Stimulated activated CD8-positive, alpha-beta memory T cell treated with anti-CD3 and anti-CD28 coated beads, Interleukin-4, amount 100 ng/mL, for 24 hours (primary cell): ENCODE measurements around the gene NDUFB6.
A peak's percentile ranks its signal among the peaks of the same experiment; 100 is the strongest.
"Not testable (repeated sequence)": the region's sequence is repeated elsewhere in the genome, so short reads cannot be mapped to it uniquely, and the experiment has no call there.

Experiments used
- DNase-seq: peaks from one replicate; pipeline ENCODE4 v3.0.0-alpha.2; 2020; ENCODE audit warnings: low read depth

The NDUFB6 gene

GRCh38 chr9:32571969-32572899, 725 bp downstream of the NDUFB6 start:
- peak; percentile 48 for DNase-seq

DNA sequence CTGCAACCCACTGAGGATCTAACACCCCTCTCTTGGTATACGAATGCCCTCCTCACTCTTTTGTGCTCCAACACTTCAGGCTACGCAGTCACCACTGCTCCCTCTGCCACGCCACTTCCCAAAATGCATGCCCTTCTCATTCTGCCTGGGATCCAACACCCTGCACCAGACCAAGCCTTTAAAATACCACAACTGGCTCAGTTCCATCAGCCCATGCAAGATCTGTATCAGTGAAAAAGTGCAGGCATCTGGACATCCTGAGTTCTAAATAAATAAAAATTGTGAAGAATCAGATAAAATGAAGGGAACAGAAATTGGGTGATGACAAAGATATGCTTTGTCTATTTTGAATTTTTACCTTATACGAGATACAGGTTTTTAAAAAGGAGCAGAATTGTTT, 2.7 kb downstream of the NDUFB6 start:
- no peak for DNase-seq

GRCh38 chr9:32566770-32567169, 6.2 kb downstream of the NDUFB6 start:
- no peak for DNase-seq

GRCh38 chr9:32565967-32566366, 7.0 kb downstream of the NDUFB6 start:
- DNase-seq = no peak

DNA sequence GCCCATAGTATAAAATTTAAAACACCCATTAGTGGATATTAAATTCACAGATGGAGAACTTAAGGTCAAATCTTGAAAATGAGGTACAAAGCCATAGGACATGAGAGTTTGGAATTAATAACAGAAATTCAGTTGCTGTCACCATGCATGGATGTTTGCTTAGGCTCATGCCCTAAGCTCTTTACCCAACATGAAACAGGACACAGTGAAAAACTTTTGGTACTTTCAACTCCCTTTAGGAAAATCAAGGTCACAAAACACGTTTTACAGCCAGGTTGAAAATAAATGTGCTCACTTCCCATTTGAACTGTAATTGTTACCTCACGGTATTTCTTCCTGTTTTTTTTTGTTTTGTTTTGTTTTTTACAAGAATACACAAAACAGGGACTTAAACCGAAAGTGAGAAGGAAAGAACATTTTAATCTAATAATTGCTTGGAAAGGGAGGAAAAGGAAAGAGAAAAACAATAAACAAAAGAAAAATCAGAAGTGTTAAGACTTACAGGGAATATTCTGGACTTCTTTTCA, 14.5 kb downstream of the NDUFB6 start:
- no peak for DNase-seq

GRCh38 chr9:32554591-32554990, 18.4 kb downstream of the NDUFB6 start:
- DNase-seq = no peak

DNA sequence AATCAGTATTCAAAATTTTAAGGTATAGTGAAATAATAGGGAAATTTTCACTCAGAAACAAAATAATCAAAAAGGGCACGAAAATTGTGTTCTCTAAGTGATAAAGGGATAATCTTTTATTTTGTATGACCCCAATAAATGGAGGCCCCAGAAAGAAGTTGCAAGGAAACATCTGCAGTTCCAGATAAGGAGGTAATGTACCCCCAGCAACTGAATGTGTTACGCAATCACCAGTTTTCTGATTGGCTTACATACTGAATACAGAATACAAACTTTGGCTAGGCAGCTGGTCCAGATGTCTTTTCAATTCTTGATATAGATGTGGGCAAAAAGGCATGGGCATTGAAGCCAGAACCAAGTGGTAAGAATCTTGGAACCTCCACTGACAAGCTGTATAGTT, 18.9 kb downstream of the NDUFB6 start:
- DNase-seq = no peak

- DNase-seq = peak; percentile 85
These were observed 20.6 kb downstream of the NDUFB6 start, which contains the start of the genes SMIM27 and TOPORS for GRCh38 chr9:32552172-32552872. TSS of gene SMIM27 (plus strand) at chr9:32552327. CDS start at chr9:32552435, 108 bp downstream. TSS of gene TOPORS (minus strand) at chr9:32552586. CDS start at chr9:32552436, 150 bp downstream.

GRCh38 chr9:32551276-32552051, 21.5 kb downstream of the NDUFB6 start:
- DNase-seq = peak; percentile 15

DNA sequence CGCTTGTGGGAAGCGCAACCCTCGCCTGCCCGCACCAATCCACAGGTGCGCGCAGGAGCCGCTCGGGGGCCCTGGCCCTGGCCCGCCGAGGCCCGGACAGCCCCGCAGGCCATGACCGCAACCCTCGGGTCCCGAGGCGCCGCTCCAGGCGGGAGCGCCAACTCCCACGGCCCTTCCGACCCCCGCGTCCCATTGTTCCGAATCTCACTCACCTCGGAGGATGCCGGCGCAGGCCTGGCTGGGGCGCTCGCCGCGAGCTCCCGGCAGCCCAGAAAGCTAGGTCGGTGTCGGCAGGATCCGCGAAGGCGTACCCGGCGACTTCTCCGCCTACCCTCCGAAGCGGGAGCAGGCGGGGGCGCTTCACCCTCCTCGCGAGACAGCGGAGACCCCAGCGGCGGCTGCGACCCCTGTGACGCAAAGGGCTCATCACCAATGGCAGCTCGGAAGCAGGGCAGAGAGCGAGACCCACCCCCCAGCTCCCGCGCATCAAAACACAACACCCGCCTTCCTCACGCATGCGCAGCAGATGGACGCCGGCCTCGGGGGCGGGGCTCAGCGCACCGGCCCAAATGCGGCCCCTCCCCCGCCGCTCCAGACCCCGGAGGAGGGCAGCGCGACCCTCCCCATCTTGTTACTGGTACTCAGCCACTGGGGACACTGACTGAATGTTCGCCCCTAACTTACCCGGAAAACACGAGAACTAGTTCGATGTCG, 22.2 kb downstream of the NDUFB6 start:
- peak; percentile 89 for DNase-seq

GRCh38 chr9:32550150-32550561, 22.8 kb downstream of the NDUFB6 start:
- DNase-seq = no peak

GRCh38 chr9:32548213-32548612, 24.7 kb downstream of the NDUFB6 start:
- DNase-seq = not testable (repeated sequence)

GRCh38 chr9:32545884-32546283, 27.1 kb downstream of the NDUFB6 start:
- DNase-seq = no peak

DNA sequence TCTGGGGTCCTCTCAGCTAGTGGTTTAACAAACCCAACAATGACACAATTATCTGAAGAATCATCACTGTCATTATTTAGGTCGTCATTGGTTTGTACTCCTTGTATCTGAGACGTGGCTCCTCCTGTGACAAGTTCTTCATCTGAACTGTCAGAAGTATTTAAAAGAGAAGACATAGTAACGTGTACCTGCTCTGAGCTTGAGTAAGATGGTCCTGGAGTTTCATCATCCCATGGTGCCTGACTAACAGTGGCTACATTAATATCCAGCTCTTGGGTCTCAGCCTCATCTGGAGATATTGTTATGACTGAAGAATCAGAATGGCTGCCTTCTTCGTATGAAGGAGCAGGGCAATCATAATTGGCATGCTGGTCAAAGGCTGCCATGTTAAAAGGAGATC, 29.9 kb downstream of the NDUFB6 start:
- no peak for DNase-seq

DNA sequence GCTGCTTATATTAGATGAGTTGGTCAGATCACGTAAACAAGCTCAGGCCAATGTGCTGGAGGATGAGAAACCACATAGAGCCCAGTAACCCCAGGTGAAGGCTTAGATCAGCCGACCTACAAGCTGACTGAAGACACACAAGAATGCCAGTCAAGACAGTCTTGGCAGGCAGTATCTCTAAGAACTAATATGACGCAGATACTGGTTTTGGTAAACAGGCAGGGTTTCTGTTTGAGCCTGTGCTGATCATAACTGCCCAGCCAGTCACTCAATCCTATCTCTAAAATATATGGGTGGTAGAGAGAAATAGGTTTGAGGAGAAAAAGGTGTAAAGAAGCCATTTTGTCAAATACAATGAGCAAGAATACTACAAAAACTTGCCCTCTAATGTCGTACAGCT, 39.1 kb downstream of the NDUFB6 start:
- DNase-seq = no peak

DNA sequence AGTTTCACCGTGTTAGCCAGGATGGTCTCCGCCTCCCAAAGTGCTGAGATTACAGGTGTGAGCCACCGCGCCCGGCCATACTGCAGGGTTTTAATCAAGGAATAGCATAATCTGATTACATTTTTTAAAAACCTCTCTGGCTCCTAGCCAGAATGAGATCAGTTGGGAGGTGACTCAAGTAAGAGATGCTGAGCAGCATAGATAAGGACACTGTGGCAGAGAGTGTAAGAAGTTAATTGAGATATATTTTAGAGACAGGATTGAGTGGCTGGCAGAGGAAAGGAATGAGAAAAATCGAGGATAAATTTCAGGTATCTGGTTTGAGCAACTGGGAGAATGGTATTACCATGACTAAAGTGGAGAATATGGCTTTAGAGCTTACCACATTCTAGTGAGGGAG, 39.6 kb downstream of the NDUFB6 start:
- DNase-seq = no peak

DNA sequence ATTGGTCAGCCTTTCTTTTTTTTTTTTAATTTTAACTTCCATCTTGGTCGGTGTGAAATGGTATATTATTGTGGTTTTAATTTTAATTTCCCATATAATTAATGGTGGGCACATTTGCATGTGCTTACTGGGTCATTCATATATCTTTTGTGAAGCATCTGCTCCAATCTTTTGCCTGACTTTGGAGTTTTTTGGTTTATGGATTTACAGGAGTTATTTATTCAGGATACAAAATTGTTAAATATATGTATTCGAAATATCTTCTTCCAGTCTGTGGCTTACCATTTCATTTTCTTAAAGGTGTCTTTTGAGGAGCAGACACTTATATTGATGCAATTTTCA, 46.3 kb downstream of the NDUFB6 start:
- no peak for DNase-seq

- peak; percentile 65 for DNase-seq
These were observed 46.8 kb downstream of the NDUFB6 start, which contains the start of gene RIGI for GRCh38 chr9:32526041-32526706. TSS of gene RIGI (minus strand) at chr9:32526196. CDS start at chr9:32526166, 30 bp downstream.

DNA sequence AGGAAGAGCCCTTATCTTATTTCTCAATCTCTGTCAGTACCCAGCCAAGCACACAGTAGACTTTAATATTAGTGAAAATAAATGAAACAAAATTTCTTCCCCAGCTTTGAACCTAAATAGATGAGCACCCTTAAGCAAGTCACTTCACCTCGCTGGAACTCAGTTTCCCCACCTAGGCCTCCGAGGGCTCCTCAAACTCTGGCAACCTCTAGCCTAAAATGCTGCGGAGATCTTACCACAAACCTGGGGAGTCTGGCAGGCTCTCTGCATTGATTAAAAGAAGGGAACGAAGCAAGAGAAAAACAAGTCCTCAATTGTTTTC, 47.3 kb downstream of the NDUFB6 start:
- DNase-seq = no peak

DNA sequence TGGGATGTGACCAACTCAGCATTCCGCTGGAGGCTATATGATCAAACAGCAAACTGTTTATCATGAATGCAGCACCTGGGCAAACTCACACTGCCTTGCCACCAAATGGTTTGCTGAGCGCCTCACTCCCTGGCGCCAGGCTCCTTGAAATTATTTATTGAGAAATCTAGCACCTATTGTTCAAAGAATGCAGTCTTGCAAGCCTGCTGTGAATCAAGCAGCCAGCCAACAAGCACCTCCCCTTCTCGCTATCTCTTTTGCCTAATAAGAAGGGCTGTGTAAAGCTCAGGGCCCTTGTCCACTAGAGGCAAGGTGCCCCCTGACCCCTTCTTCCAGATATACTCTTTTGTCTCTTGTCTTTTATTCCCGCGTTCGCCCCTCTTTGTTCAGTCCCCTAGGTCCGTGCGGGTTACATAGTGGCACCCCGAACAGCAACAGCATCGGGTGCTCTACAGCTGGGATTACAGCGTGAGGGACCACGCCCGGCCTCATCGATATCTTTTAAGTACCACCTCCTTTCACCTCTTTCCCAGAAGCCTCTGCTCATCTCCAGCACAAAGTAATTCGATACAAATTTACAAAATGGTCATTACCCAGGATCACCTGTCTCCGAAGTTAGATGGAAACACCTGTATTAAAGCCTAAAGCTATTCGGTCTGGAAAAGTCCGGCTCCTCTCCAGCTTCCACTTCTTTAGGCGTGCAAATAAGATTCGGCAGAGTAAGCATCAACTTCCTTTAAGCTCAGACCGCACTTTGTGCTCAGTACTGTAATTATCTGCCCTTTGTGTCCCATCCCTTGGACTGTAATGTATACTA, 47.9 kb downstream of the NDUFB6 start:
- no peak for DNase-seq
